Measurements from ENCODE around the gene FHOD3.

GRCh38 chr18:36613069-36613468 lies 315.6 kb downstream of the FHOD3 start:
- TF ChIP-seq REST (IDR thresholded peaks at IDR 0.05; ENCODE audit: insufficient read depth in 1 of 2, low read depth in 2 of 2, low read length in 2 of 2) (no peak), TAF1 (IDR thresholded peaks at IDR 0.05; ENCODE audit: borderline replicate concordance, insufficient read depth, low read length) (no peak), POLR2AphosphoS5 (IDR thresholded peaks at IDR 0.05; ENCODE audit: low read depth, low read length) (no peak), FOXP2 (optimal IDR thresholded peaks at IDR 0.05; ENCODE audit: borderline replicate concordance, extremely low read depth, extremely low read length, insufficient read depth) (no peak), SIN3A (IDR thresholded peaks at IDR 0.05; ENCODE audit: borderline replicate concordance, insufficient read depth, low read length) (no peak)

Measured in PFSK-1 (cell line).